IgD-negative memory B cell (primary cell): Measurements from ENCODE around the gene CHGA. TPM values are rescaled to one million over a fixed set of nuclear protein-coding genes. Genes with fewer than 3 reads are reported as not detected.
A peak's percentile ranks its signal among the peaks of the same experiment; 100 is the strongest.

Experiments used
- H3K27ac Mint-ChIP-seq, 3 donors: one replicate each; pipeline ENCODE4 v1.8.0; 2020 to 2022; ENCODE audit warnings: mild to moderate bottlenecking in 3 of 3, mixed read lengths in 3 of 3, moderate library complexity in 1 of 3
- H3K27me3 Mint-ChIP-seq: one replicate; pipeline ENCODE4 v1.8.0; 2021; ENCODE audit warnings: mixed read lengths
- H3K36me3 Mint-ChIP-seq: one replicate; pipeline ENCODE4 v1.8.0; 2020; ENCODE audit warnings: mild to moderate bottlenecking, mixed read lengths
- H3K4me1 Mint-ChIP-seq, 3 donors: one replicate each; pipeline ENCODE4 v1.8.0; 2020 to 2022; ENCODE audit warnings: mixed read lengths in 3 of 3, mild to moderate bottlenecking in 1 of 3
- H3K4me3 Mint-ChIP-seq, 4 donors: one replicate each; pipeline ENCODE4 v1.8.0; 2020 to 2022; ENCODE audit warnings: mild to moderate bottlenecking in 4 of 4, mixed read lengths in 4 of 4, moderate library complexity in 3 of 4
- H3K9me3 Mint-ChIP-seq, 3 donors: one replicate each; pipeline ENCODE4 v1.8.0; 2020 to 2021; ENCODE audit warnings: mixed read lengths in 3 of 3, mild to moderate bottlenecking in 1 of 3
- polyA plus RNA-seq: library from polyadenylated mRNA; unstranded; fragments of 300-500 nt; fragmentation: Illumina TruSeq; gene quantifications from one replicate; pipeline ENCODE4 v1.2.3, GENCODE V29; 2021

CHGA gene
- polyA plus RNA-seq, 1 donor from 2014 or later: 0.44 TPM

DNA sequence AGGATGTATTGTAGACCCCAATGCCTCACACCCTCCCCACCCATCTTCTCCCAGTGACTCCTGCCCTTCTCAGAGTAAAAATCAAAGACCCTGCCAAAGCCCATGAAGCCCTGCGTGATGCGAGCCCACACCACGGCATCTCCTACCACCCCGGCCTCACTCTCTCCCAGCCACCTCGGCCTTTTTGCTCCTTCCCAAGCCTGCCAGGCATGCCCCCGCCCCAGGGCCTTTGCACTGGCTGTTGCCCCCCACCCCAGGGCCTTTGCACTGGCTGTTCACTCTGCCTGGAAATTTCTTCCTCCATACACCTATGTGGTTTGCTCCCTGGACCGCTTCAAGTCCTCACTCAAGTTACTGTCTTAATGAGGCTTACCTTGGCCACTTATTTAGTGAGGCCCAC, 5.0 kb upstream of the CHGA start:
- peaks cover 23% of the 10 kb centered on the region for H3K27me3 Mint-ChIP-seq
- no peak overlapping the region for H3K4me3 Mint-ChIP-seq
- H3K36me3 Mint-ChIP-seq: no peaks in the 10 kb centered on the region
- peaks cover 2 to 6% (median 2%) of the 10 kb centered on the region in 3 donors for H3K9me3 Mint-ChIP-seq
- H3K27ac Mint-ChIP-seq: no peak overlapping the region
- peaks cover 0 to 4% (median 2%) of the 10 kb centered on the region in 3 donors for H3K4me1 Mint-ChIP-seq

- H3K27me3 Mint-ChIP-seq: peaks cover 31% of the 10 kb centered on the region
- H3K9me3 Mint-ChIP-seq: peaks cover under 1 to 3% (median 2%) of the 10 kb centered on the region in 3 donors
- H3K36me3 Mint-ChIP-seq: no peaks in the 10 kb centered on the region
- no peak overlapping the region for H3K27ac Mint-ChIP-seq
- peaks cover 2 to 13% (median 6%) of the 10 kb centered on the region in 3 donors for H3K4me1 Mint-ChIP-seq
- H3K4me3 Mint-ChIP-seq: no peak overlapping the region
These were observed 2.9 kb upstream of the CHGA start for GRCh38 chr14:92920001-92920400.

GRCh38 chr14:92922155-92922735, 705 bp upstream of the CHGA start:
- Mint-ChIP-seq H3K27me3 (peaks cover 31% of the 10 kb centered on the region), H3K4me3 (peak overlapping the region in 1 of 4 donors; percentile 67), H3K4me1 (peaks cover 4 to 13% (median 8%) of the 10 kb centered on the region in 3 donors), H3K27ac (peak overlapping the region in 1 of 3 donors; percentile 48), H3K9me3 (peaks cover 0 to 2% (median 0%) of the 10 kb centered on the region in 3 donors), H3K36me3 (no peaks in the 10 kb centered on the region)

DNA sequence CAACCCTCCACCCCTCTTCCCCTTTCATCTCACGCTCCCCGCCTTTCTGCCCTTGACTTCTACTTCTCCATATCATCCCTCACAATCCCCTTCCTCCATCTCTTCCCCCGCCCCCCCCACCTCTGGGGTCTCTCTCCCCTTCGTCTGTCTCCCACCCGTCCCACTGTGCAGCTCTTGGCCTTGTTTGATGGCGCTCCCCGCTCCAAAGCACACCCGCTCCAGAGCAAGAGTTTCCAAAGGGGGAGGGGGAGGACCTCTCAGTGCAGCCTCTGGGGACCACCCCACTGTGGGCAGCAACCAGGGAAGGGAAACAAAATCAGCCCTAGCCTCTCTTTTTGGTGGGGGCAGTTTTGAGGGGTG, 774 bp downstream of the CHGA start:
- Mint-ChIP-seq H3K27me3 (peaks cover 25% of the 10 kb centered on the region), H3K9me3 (peaks cover 0 to 2% (median 0%) of the 10 kb centered on the region in 3 donors)

DNA sequence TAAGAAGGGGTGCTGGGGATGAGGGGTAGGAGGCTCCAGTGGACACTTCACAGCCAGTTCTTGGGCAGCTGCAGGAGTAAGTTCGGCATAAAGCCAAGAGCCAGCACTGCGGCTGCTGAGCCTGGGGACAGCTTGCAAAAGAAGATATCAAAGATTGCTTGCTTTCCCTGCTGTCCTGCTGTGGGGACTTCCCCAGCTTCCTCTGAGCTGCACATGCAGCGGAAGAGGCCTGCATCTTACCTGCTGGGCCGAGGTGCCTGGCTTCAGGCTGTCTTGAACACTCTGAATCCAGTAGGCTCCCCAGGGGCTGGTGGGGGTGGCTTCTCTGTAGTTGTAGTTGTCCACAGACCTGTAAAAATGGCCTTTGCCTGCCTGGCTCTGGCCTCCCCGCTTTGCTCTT, 1.3 kb downstream of the CHGA start:
- Mint-ChIP-seq H3K27ac (peak overlapping the region in 1 of 3 donors; percentile 9), H3K9me3 (peaks cover 0 to 2% (median 0%) of the 10 kb centered on the region in 3 donors), H3K4me3 (peak overlapping the region in 2 of 4 donors; percentile 18 to 61), H3K4me1 (peaks cover 4 to 13% (median 8%) of the 10 kb centered on the region in 3 donors), H3K36me3 (no peaks in the 10 kb centered on the region), H3K27me3 (peaks cover 25% of the 10 kb centered on the region)

More for the DNA sequence above, 774 bp downstream of the CHGA start:
- Mint-ChIP-seq H3K4me1 (peaks cover 4 to 13% (median 8%) of the 10 kb centered on the region in 3 donors), H3K36me3 (no peaks in the 10 kb centered on the region), H3K4me3 (no peak overlapping the region), H3K27ac (no peak overlapping the region)

- Mint-ChIP-seq H3K4me1 (peaks cover 4 to 13% (median 8%) of the 10 kb centered on the region in 3 donors), H3K4me3 (no peak overlapping the region), H3K27ac (peak overlapping the region in 1 of 3 donors; percentile 44)
These were observed 2.5 kb downstream of the CHGA start for GRCh38 chr14:92925446-92925845.

DNA sequence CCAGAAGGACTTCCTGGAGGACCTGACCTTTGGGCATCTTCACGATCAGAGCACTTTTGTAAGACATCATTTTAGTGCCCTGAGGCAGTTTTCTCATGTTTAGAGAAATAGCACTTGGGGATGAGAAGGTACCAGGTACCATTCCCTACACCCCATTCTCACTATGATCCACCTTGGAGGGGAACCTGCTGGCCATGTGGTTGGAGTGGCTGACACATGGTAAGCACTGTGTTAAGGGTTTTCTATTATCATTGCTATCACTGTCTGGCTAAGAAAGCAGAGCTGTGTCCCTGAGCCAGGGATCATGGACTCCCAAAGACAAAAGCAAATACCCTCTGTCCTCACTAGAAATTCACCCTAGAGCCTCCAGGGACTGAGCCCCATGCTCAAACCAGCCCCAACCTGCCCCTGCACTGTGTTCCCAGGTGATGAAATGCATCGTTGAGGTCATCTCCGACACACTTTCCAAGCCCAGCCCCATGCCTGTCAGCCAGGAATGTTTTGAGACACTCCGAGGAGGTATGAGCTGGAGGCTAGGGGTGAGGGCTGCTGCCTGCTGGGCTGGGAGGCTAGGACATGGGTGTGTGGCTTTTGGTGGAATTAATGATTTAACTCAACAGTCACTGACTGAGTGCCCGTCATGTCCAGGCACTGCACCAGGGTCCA, 3.4 kb downstream of the CHGA start:
- H3K27me3 Mint-ChIP-seq: peaks cover 22% of the 10 kb centered on the region
- H3K27ac Mint-ChIP-seq: no peak overlapping the region
- H3K4me3 Mint-ChIP-seq: no peak overlapping the region
- H3K36me3 Mint-ChIP-seq: no peaks in the 10 kb centered on the region
- H3K9me3 Mint-ChIP-seq: no peaks in the 10 kb centered on the region
- H3K4me1 Mint-ChIP-seq: peaks cover 4 to 13% (median 8%) of the 10 kb centered on the region in 3 donors

More at GRCh38 chr14:92925446-92925845, 2.5 kb downstream of the CHGA start:
- peaks cover 0 to 2% (median 0%) of the 10 kb centered on the region in 3 donors for H3K9me3 Mint-ChIP-seq
- H3K27me3 Mint-ChIP-seq: peaks cover 25% of the 10 kb centered on the region
- H3K36me3 Mint-ChIP-seq: no peaks in the 10 kb centered on the region

- H3K4me1 Mint-ChIP-seq: peaks cover 4 to 13% (median 8%) of the 10 kb centered on the region in 3 donors
- no peak overlapping the region for H3K27ac Mint-ChIP-seq
- H3K36me3 Mint-ChIP-seq: no peaks in the 10 kb centered on the region
- H3K27me3 Mint-ChIP-seq: peaks cover 20% of the 10 kb centered on the region
- H3K9me3 Mint-ChIP-seq: no peaks in the 10 kb centered on the region
- peak overlapping the region in 1 of 4 donors; percentile 60 for H3K4me3 Mint-ChIP-seq
These were observed 4.0 kb downstream of the CHGA start for GRCh38 chr14:92926931-92927330.

DNA sequence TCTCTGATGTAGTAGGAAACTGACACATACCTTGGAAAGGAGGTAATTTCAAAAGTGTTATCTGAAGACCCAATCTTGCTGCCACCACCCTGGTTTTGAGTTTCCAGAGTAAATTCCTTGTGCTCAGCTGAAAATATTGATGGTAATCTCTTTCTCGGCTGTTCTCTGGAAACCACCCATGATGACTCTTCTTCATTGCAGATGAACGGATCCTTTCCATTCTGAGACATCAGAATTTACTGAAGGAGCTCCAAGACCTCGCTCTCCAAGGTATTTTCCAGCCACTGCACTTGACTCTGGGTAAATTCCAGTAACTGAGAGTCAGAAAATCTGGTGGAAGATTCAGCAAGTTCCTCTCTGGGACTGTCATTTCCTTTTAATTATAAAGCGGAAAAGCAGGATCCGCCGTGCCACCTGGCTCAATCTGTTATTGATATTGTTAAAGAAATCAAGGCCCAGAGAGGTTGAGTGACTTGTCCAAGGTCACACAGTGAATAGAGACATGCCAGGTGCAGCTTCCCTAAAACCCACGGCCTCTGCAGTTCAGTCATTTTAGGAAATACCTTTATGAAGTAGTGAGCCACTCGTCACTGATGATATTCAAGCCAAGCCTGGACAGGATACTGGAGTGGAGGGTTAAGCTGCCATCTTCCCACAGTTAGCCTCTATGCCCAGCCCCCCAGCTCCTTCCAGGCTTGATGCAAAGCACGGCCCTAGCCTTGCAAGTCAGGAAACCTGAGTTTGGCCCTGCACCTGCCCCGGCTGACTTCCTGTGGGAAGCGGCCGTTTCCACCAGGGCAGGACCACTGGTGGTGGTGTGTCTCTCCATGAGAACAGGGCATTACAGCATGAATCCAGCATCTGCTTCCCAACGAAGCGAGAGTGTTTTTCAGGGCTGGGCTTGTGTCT, 4.7 kb downstream of the CHGA start:
- peaks cover 3 to 10% (median 8%) of the 10 kb centered on the region in 3 donors for H3K4me1 Mint-ChIP-seq
- H3K27ac Mint-ChIP-seq: no peak overlapping the region
- no peak overlapping the region for H3K4me3 Mint-ChIP-seq
- no peaks in the 10 kb centered on the region for H3K36me3 Mint-ChIP-seq
- peaks cover 15% of the 10 kb centered on the region for H3K27me3 Mint-ChIP-seq
- H3K9me3 Mint-ChIP-seq: no peaks in the 10 kb centered on the region

- H3K27ac Mint-ChIP-seq: no peak overlapping the region
- H3K9me3 Mint-ChIP-seq: no peaks in the 10 kb centered on the region
- H3K36me3 Mint-ChIP-seq: no peaks in the 10 kb centered on the region
- H3K4me1 Mint-ChIP-seq: peaks cover 2 to 9% (median 8%) of the 10 kb centered on the region in 3 donors
- no peak overlapping the region for H3K4me3 Mint-ChIP-seq
- H3K27me3 Mint-ChIP-seq: peaks cover 14% of the 10 kb centered on the region
These were observed 5.3 kb downstream of the CHGA start for GRCh38 chr14:92928258-92928629.

DNA sequence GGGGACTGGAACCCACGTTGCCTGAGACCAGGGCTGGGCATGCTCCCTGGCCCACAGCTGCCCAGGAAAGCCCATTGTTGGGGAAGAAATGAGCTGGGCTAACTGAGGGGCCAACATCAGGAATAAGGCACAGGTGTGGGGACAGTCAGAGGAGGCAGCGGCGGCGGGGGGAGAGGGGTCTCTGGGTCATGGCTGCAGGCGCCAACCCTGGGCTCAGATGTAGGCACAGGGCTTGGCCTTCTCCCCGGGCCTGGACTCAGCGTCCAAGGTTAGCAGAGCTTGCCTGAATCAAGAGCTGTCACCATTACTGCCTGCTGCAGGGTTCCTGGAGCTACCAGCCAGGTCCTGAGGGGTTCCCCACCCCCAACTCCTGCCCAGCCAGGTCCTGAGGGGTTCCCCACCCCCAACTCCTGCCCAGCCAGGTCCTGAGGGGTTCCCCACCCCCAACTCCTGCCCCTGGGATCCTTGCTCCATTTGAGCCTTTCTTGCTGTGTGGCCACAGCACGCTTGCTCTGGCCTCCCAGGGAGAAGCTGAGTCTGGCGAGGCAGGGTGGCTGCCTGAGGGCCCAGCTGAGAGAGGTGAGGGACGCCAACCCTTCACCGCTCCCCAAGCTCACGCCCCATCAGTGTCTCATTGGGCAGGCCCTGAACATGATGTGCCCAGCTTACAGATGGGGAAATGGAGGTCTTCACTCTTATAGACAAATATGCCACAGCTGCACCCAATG, 6.2 kb downstream of the CHGA start:
- Mint-ChIP-seq H3K27me3 (peaks cover 8% of the 10 kb centered on the region), H3K36me3 (no peaks in the 10 kb centered on the region), H3K4me1 (peaks cover 2 to 8% (median 8%) of the 10 kb centered on the region in 3 donors), H3K4me3 (no peak overlapping the region), H3K27ac (peak overlapping the region in 1 of 3 donors; percentile 19), H3K9me3 (no peaks in the 10 kb centered on the region)

DNA sequence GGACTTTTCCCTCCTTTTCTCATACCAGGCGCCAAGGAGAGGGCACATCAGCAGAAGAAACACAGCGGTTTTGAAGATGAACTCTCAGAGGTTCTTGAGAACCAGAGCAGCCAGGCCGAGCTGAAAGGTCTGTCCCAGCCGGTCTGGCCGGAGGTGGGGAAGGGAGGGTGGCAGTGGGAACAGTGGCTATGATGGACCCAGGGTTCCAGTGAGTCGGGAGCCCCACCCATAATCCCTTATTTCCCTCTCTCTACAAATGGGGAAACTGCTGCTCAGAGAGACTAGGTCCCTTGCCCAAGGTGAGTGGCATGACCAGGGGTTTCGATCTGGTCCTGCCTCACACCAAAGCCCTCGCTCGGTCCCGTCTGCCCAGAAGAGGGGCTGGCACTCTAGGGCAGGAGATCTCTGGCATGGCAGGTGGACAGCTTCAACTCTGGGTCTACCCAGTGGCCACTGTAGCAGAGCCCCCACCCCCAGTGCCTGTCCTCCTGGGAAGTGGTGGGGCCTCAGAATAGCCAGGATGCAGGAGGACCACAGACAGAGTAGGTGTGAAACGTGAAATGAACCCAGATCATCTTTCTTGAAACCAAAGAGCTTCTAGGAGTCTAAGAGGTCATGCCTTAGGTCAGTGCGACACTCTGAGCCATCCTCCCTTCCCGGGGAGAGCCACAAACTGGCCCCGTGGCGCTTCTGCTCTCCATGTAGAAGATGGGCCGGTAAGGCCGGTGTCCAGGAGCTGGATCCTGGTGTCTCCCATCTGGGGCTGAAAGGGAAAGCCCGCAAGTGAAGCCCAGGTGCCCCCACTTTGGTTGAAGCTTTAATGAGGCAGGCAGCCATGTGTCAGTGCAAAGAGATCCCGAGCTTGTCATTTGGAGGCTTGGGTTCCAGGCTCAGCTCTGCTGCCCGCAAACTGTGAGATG, 7.0 kb downstream of the CHGA start:
- Mint-ChIP-seq H3K27me3 (peaks cover 4% of the 10 kb centered on the region), H3K27ac (peak overlapping the region in 1 of 3 donors; percentile 19), H3K9me3 (no peaks in the 10 kb centered on the region), H3K4me1 (peaks cover 0 to 3% (median 2%) of the 10 kb centered on the region in 3 donors), H3K36me3 (no peaks in the 10 kb centered on the region), H3K4me3 (no peak overlapping the region)

GRCh38 chr14:92930737-92931602, 8.0 kb downstream of the CHGA start:
- no peak overlapping the region for H3K27ac Mint-ChIP-seq
- peaks cover 0 to 2% (median 0%) of the 10 kb centered on the region in 3 donors for H3K4me1 Mint-ChIP-seq
- no peaks in the 10 kb centered on the region for H3K9me3 Mint-ChIP-seq
- H3K27me3 Mint-ChIP-seq: no peaks in the 10 kb centered on the region
- no peaks in the 10 kb centered on the region for H3K36me3 Mint-ChIP-seq
- H3K4me3 Mint-ChIP-seq: no peak overlapping the region
